OCI-M2 (cell line): ENCODE data around the gene RNF151.
"Not testable (repeated sequence)": the region's sequence is repeated elsewhere in the genome, so short reads cannot be mapped to it uniquely, and the experiment has no call there.

ENCODE experiments used
- DNase-seq: peaks from one replicate; lab custom pipeline; 2025; ENCODE audit not compliant: unreplicated experiment; lab: John Stamatoyannopoulos, UW

Gene RNF151

DNA sequence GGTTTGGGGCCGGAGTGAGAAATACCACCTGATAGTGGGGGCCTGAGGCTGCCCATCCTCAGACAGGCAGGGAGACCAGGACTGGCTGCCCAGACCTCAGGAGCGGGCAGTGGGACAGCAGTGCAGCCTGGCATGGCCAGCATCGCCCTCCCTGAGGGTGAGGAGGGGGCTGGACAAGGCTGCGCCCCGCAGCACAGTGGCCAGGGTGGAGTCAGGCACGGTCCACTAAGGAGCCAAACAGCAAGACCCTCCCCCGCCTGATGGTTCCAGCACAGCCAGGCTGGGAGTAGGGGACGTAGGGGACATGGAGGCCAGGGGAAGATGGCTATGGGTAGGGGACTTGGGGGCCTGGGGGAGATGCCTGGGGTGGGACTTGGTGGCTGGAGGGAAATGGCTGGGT is 39.7 kb downstream of the RNF151 start:
- DNase-seq: no peak

- no peak for DNase-seq
These were observed 40.6 kb downstream of the RNF151 start for GRCh38 chr16:2007081-2007836.

DNA sequence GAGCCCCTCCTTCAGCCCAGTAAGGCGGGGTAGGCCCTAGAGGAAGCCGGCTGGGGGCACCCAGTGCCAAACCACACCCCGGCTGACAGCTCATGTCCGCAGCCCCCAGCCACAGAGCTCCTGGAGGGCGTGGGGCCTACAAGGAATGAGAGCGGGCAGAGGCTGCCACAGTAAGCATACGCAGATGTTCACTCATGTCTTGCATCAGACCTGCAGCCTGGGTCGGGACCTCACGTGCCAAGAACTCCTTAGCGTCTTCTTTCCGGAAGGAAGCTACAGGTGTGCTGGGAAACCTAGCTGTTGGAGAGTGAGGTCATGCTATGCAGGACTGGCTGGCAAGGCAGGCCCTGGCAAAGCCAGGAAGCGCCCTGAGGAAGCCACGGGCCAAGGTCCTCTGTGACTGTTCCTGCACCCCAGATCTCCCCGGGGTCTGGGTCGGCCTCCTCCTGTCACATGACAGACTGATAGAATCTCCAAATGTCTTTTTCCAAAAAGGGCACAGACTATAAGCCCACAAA is 41.4 kb downstream of the RNF151 start:
- no peak for DNase-seq

- no peak for DNase-seq
These were observed 42.0 kb downstream of the RNF151 start for GRCh38 chr16:2008631-2009163.

DNA sequence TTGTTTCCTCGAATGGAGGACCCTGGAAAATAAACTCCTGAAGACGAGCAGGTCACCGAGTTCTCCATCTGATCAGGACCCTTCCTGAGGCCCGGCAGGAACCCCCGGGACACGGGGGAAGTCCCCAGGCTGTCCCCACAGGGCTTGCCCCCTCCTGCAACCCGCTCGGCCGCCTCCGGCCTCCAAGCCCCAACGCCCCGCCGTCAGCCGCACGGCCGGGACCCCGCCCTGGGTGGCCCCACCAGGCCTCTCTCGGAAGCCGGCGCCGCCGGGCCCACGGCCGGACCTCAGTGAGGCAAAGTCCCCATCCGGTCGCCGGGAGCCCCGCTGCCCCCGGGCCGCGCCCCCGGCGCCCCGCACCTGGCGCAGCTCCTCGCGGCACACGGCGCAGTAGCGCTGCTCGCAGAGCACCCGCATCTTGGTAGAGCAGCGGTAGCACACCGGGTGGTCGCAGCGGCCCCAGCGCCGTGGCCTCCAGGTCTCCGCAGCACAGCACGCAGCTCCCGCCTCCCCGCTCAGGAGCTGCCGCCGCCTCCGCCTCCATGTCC is 42.6 kb downstream of the RNF151 start:
- no peak for DNase-seq

- no peak for DNase-seq
These were observed 43.3 kb downstream of the RNF151 start, which contains the start of gene ZNF598 for GRCh38 chr16:2009791-2010510. Gene ZNF598 (minus strand): TSS chr16:2009821.

DNA sequence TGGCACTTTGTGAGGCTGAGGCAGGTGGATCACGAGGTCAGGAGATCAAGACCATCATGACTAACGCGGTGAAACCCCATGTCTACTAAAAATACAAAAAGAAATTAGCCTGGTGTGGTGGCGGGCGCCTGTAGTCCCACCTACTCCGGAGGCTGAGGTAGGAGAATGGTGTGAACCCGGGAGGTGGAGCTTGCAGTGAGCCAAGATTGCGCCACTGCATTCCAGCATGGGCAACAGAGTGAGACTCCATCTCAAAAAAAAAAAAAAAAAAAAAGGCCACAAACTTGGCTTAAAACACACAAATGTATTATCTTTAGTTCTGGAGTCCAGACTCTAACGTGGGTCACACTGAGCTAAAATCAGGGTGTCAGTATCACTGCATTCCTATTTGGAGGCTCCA is 45.1 kb downstream of the RNF151 start:
- not testable (repeated sequence) for DNase-seq

- no peak for DNase-seq
These were observed 46.9 kb downstream of the RNF151 start for GRCh38 chr16:2013527-2013926.

DNA sequence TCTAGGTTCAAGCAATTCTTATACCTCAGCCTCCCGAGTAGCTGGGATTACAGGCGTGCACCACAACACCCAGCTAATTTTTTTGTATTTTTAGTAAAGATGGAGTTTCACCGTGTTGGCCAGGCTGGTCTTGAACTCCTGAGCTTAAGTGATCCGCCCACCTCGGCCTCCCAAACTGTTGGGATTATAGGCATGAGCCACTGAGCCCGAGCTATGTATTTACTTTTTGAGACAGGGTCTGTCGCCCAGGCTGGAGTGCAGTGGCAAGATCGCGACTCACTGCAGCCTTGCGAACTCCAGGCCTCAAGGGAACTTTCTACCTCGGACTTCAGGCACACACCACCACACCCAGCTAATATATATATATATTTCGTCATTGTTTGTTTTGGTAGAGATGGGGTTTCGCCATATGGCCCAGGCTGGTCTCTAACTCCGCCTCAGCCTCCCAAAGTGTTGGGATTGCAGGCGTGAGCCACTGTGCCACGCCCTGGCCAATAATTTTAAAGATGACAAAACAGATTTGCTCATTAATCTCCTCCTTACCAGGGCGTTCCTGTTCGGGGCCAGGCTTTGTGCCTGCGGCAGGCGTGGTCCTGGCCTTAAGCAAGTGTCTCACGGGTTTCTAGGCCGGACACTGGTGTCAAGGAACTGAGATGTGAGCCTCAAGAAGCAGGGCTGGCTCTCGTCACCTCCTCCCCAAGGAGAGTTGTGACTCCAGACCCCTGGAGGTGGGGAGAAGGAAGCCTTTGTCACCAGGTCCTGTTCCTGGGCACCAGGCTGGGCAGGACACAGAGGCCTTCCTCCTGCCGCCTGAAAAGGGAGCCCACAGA is 48.7 kb downstream of the RNF151 start:
- no peak for DNase-seq

- DNase-seq: no peak
These were observed 49.2 kb downstream of the RNF151 start for GRCh38 chr16:2015947-2016208.

- DNase-seq: no peak
These were observed 49.8 kb downstream of the RNF151 start for GRCh38 chr16:2016407-2016922.
